HEK293T (cell line): ENCODE results near the gene VAV2.

ENCODE experiments used
- BHLHE40 ChIP-seq: fragments of 450-650 bp; IDR thresholded peaks from 2 replicates; pipeline ENCODE4 v1.6.1; 2016; ENCODE audit warnings: mild to moderate bottlenecking, moderate library complexity, borderline replicate concordance
- HDGF ChIP-seq: fragments of 450-650 bp; IDR thresholded peaks from 2 replicates; pipeline ENCODE4 v1.6.1; 2017; ENCODE audit warnings: antibody characterized with exemption, borderline replicate concordance
- NFRKB ChIP-seq: fragments of 450-650 bp; IDR thresholded peaks from 2 replicates; pipeline ENCODE4 v1.6.1; 2016; ENCODE audit warnings: mild to moderate bottlenecking, moderate library complexity
- PKNOX1 ChIP-seq: fragments of 450-650 bp; IDR thresholded peaks from 2 replicates; pipeline ENCODE4 v1.6.1; 2016
- SP1 ChIP-seq: fragments of 450-650 bp; IDR thresholded peaks from 2 replicates; pipeline ENCODE4 v1.6.1; 2017
- ZNF384 ChIP-seq: fragments of 450-650 bp; IDR thresholded peaks from 2 replicates; pipeline ENCODE4 v1.6.1; 2016

DNA sequence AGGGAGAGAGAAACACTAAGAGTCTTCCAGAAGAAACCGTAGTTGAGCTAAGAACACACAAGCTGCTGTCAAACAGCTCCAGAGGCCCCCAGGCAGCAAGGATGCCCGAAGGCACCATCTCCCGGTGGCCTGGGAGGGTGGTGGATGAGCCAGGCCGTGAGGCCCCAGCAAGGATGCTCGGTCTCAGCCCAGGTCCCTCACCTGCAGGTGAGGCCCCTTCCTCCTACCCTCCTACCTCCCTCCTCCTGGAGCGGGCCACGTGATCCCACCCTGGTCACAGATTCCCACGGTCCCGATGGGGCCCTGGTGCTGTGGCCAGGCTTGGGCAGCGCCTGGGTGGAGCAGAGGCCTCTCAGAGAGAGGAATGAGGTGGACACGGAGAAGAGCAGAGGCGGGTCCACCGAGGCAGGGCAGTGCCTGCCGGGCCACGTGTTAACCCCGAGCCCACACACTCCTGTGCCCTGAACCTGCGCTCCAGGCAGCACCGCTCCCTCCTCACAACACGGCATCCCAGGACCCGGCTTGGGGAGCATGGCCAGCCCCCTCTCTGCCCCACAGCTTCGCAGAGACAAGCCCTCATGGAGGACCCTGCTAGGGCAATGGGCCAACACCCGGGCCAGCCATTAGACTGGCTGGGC is 158.6 kb downstream of the VAV2 start:
- TF ChIP-seq SP1 (no peak), PKNOX1 (no peak), HDGF (no peak), NFRKB (no peak), ZNF384 (no peak), BHLHE40 (no peak)
